HEK293 (cell line): Measurements from ENCODE around the gene PPP1R8.

Source experiments
- CTCF ChIP-seq: fragments of 450-650 bp; formaldehyde crosslinking; IDR thresholded peaks from 2 replicates; pipeline ENCODE4 v1.5.1; 2016; ENCODE audit warnings: missing biosample characterization, missing genetic modification characterization
- ZEB2 ChIP-seq: fragments of 450-650 bp; formaldehyde crosslinking; IDR thresholded peaks from 2 replicates; pipeline ENCODE4 v1.5.1; 2016; ENCODE audit warnings: missing biosample characterization, missing genetic modification characterization
- ZNF16 ChIP-seq: fragments of 450-650 bp; formaldehyde crosslinking; IDR thresholded peaks from 2 replicates; pipeline ENCODE4 v1.5.1; 2016; ENCODE audit warnings: low read depth, missing biosample characterization, missing genetic modification characterization
- ZNF248 ChIP-seq: fragments of 450-650 bp; formaldehyde crosslinking; IDR thresholded peaks from 2 replicates; pipeline ENCODE4 v1.5.1; 2017; ENCODE audit warnings: missing biosample characterization, missing genetic modification characterization
- ZNF416 ChIP-seq: fragments of 450-650 bp; formaldehyde crosslinking; IDR thresholded peaks from 2 replicates; pipeline ENCODE4 v1.5.1; 2016; ENCODE audit warnings: missing biosample characterization, missing genetic modification characterization
- ZNF449 ChIP-seq: fragments of 450-650 bp; formaldehyde crosslinking; IDR thresholded peaks from 2 replicates; pipeline ENCODE4 v1.5.1; 2017; ENCODE audit warnings: missing biosample characterization, mild to moderate bottlenecking, missing genetic modification characterization, moderate library complexity
- ZNF510 ChIP-seq: fragments of 450-650 bp; formaldehyde crosslinking; IDR thresholded peaks from 2 replicates; pipeline ENCODE4 v1.5.1; 2018; ENCODE audit warnings: mild to moderate bottlenecking, missing genetic modification characterization, missing biosample characterization; ENCODE audit not compliant: insufficient replicate concordance
- ZNF555 ChIP-seq: fragments of 450-650 bp; formaldehyde crosslinking; conservative IDR thresholded peaks from 2 replicates; pipeline ENCODE4 v1.5.1; 2017; ENCODE audit warnings: missing biosample characterization, mild to moderate bottlenecking, missing genetic modification characterization, inconsistent platforms
- ZNF629 ChIP-seq: fragments of 450-650 bp; formaldehyde crosslinking; IDR thresholded peaks from 2 replicates; pipeline ENCODE4 v1.5.1; 2017; ENCODE audit warnings: missing biosample characterization, missing genetic modification characterization
- ZNF670 ChIP-seq: fragments of 450-650 bp; formaldehyde crosslinking; IDR thresholded peaks from 2 replicates; pipeline ENCODE4 v1.5.1; 2016; ENCODE audit warnings: missing biosample characterization, missing genetic modification characterization, low read depth
- TF ChIP-seq, protein P1 (sequence below): fragments of 450-650 bp; formaldehyde crosslinking; conservative IDR thresholded peaks from 2 replicates; pipeline ENCODE4 v1.5.1; 2016; ENCODE audit warnings: low read depth, missing biosample characterization, missing genetic modification characterization

DNA sequence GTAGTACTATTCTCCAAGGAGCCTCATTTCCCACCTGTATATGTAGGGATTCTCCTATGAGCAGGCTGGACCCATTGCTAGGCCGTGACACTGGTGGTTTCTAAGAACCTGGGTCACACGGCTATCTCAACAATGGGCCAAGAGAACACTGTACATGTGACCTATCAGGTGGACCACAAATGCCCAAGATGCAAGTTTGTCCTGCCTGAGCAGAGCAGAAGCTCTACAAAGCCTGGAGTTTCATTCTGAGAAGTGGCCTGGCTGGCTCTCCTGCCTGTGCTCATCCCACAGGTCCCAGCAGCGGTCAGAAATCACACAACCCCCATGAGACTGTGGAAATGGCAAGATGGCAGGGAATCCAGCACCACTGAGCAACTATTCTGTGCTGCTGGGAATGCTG, 58.9 kb downstream of the PPP1R8 start:
- no peak for TF ChIP-seq ZNF416 (tag by site-specific recombination)
- TF ChIP-seq ZNF449 (tag by site-specific recombination) = no peak
- TF ChIP-seq ZEB2 = no peak
- TF ChIP-seq CTCF (tag by site-specific recombination) = no peak
- no peak for TF ChIP-seq ZNF555
- no peak for TF ChIP-seq ZNF629
- TF ChIP-seq, protein P1, sequence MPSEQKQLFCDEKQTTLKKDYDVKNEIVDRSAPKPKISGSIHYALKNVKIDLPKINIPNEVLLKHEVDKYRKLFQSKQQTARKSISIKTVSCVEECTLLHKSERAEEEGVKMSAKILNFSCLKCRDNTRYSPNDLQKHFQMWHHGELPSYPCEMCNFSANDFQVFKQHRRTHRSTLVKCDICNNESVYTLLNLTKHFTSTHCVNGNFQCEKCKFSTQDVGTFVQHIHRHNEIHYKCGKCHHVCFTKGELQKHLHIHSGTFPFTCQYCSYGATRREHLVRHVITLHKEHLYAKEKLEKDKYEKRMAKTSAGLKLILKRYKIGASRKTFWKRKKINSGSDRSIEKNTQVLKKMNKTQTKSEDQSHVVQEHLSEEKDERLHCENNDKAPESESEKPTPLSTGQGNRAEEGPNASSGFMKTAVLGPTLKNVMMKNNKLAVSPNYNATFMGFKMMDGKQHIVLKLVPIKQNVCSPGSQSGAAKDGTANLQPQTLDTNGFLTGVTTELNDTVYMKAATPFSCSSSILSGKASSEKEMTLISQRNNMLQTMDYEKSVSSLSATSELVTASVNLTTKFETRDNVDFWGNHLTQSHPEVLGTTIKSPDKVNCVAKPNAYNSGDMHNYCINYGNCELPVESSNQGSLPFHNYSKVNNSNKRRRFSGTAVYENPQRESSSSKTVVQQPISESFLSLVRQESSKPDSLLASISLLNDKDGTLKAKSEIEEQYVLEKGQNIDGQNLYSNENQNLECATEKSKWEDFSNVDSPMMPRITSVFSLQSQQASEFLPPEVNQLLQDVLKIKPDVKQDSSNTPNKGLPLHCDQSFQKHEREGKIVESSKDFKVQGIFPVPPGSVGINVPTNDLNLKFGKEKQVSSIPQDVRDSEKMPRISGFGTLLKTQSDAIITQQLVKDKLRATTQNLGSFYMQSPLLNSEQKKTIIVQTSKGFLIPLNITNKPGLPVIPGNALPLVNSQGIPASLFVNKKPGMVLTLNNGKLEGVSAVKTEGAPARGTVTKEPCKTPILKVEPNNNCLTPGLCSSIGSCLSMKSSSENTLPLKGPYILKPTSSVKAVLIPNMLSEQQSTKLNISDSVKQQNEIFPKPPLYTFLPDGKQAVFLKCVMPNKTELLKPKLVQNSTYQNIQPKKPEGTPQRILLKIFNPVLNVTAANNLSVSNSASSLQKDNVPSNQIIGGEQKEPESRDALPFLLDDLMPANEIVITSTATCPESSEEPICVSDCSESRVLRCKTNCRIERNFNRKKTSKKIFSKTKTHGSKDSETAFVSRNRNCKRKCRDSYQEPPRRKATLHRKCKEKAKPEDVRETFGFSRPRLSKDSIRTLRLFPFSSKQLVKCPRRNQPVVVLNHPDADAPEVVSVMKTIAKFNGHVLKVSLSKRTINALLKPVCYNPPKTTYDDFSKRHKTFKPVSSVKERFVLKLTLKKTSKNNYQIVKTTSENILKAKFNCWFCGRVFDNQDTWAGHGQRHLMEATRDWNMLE (tag by site-specific recombination) = no peak
- TF ChIP-seq ZNF16 (tag by site-specific recombination) = no peak
- TF ChIP-seq ZNF510 (tag by site-specific recombination) = no peak
- TF ChIP-seq ZNF248 (tag by site-specific recombination) = no peak
- TF ChIP-seq ZNF670 (tag by site-specific recombination) = no peak
